Measurements from ENCODE around the gene SUFU.
"Not testable (repeated sequence)": the region's sequence is repeated elsewhere in the genome, so short reads cannot be mapped to it uniquely, and the experiment has no call there.

Gene SUFU

GRCh38 chr10:102503264-102504178, at the start of gene SUFU:
Gene SUFU (plus strand): TSS chr10:102503972. CDS start chr10:102504153, 181 bp downstream.
- DNase-seq (ENCODE audit: low spot score) = peak; percentile 98

DNA sequence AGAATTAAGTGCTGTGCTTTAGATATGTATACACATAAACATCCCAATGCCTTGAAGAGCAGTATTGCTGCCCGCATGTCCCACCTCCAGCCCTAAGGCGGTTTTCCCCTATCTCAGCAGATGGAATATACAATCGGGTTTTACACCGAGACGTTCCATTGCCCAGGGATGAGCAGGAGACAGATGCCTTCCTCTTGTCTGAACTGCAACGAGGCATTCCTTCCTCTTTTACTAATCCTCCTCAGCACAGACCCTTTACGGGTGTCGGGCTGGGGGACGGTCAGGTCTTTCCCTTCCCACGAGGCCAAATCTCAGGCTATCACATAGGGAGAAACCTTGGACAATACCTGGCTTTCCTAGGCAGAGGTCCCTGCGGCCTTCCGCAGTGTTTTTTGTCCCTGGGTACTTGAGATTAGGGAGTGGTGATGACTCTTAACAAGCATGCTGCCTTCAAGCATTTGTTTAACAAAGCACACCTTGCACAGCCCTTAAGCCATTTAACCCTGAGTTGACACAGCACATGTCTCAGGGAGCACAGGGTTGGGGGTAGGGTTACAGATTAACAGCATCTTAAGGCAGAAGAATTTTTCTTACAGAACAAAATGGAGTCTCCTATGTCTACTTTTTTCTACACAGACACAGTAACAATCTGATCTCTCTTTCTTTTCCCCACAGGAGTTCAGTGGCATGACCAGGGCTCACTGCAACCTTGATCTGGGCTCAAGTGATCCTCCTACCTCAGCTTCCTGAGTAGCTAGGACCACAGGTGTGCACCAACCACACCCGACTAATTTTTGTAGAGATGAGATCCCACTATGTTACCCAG, 48.9 kb upstream of the SUFU start:
- DNase-seq (ENCODE audit: low spot score) = not testable (repeated sequence)

DNA sequence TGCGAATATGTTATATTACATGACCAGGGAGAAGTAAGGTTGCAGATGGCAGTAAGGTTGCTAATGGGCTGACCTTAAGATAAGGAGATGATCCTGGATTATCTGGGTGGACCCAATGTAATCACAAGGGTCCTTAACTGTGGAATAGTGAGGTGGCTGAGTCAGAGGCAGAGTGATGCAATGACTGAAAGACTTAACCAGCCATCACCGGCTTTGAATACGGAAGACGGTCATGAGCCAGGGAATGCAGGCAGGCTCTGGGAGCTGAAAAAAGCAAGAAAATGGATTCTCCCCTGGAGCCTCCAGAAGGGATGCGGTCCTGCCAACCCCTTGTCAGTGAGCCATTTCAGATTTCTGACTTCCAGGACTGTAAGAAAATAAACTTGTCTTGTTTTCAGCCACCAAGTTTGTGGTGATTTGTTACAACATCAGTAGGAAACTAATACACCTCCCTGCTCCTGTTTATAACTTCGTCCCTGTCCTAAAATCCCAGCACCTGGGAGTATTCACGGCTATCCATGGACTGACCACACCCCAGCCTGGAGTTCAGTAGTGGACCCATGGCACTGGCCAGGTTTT, 47.8 kb upstream of the SUFU start:
- peak; percentile 70 for DNase-seq (ENCODE audit: low spot score)

DNA sequence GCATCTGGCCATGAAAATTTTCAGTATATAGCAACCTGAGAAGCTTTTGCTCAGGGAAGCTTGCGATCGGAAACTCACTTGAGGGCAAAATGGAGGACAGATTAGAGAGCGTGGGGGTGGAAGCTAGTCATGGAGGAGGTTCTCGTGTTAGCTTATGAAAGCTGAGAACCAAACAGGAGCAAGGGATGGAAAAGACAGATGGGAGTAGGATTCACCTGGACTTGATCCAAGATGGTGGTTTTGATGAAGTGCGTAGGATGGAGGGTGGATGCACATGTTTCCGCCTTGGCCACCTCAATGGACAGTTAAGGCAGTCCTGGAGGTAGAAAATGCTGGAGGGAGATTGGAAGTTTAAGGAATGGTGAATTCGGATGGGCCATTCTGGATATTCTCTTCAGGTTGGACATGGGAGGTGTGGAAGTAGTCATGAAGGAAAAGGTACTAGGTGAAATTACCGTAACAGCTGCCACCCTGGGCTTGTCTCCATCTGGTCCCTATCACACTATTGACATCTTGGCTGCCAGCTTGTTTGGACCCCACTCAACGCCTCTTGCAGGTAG, 46.1 kb upstream of the SUFU start:
- no peak for DNase-seq (ENCODE audit: low spot score)

DNA sequence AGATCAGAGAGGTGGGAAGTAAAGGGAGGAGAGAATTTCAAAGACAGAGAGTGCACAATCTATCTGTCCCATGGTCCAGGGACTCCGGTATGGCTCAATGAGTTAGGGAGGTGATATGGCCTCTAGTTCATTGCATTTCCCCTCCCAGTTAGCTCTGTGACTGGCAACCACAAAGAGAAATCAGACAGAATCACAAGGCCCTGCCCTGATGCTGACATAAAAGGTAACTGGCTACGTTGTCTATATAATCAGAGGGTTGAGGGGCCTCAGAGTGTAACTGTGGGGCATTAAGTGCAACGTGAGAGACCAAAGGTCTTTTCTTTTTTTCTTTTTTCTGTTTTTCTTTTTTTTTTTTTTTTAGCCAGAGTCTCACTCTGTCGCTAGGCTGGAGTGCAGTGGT, 45.1 kb upstream of the SUFU start:
- DNase-seq (ENCODE audit: low spot score) = no peak

DNA sequence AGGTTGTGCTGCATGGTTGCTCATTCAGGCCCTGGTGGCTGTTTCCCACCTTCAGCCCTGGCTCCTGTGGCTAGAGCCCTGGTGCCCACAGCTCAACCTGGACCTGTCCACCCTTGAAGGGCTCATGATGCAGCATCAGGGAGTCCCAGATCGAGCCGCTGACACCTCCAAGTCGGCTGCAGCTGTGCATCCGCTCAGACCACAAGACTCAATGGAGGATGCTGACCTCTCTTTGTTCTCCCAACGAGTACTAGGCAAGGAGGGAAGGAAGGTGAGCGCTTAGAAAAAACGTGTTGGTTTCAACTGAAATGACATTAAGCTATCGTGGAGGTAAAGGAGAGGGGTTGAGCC, 43.0 kb upstream of the SUFU start:
- no peak for DNase-seq (ENCODE audit: low spot score)

GRCh38 chr10:102461187-102462054, 42.4 kb upstream of the SUFU start:
- peak; percentile 84 for DNase-seq (ENCODE audit: low spot score)

- no peak for DNase-seq (ENCODE audit: low spot score)
These were observed 41.2 kb upstream of the SUFU start for GRCh38 chr10:102462512-102463054.

DNA sequence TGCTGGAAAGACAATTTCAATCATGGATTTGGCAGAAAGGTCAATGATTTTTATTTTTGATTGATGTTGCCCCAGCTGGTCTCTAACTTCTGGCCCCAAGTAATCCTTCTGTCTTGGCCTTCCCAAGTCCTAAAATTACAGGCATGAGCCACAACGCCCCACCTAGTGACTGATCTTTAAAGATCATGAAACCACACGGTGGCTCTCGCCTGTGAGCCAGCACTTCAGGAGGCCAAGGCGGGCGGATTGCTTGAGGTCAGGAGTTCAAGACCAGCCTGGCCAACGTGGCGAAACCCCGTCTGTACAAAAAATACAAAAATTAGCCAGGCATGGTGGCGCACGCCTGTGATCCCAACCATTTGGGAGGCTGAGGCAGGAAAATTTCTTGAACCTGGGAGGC, 39.8 kb upstream of the SUFU start:
- no peak for DNase-seq (ENCODE audit: low spot score)

GRCh38 chr10:102465466-102465865, 38.3 kb upstream of the SUFU start:
- no peak for DNase-seq (ENCODE audit: low spot score)

DNA sequence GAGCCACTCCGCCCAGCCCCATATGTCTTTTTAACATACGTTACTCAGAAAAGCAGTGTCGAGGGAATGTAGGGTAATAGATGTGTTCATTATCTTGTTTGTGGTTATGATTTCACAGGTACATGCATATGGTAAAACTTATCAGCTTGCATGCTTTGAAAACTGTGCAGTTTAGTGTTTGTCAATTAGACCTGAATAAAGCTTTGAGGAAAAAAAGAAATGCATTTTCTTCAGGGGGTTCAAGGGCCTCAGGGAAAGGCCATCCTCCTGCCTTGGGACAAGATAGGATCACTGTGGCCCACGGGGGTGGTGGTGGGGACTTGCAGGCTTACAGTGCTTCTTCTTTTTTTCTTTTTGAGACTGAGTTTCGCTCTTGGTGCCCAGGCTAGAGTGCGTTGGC, 36.5 kb upstream of the SUFU start:
- no peak for DNase-seq (ENCODE audit: low spot score)

DNA sequence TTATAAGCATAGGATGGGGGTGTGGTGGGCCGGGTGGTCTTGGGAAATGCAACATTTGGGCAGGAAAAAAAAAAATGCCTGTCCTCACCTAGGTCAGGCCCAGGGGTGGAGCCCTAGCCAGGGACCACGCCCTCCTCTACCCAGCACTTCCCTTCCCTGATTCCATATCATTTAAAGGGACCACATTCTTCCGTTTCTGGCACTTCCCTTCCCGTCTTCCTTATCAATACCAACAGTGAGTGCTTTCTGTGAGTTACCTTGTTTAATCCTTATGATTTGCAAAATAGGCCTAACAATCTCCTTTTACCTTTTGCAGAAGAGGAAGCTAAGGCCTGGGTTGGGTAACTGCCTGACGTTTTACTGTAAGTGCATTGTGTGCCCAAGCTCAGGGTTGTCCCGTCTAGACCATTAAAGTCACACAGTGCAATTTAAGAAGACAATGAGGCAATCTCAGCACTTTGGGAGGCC, 35.8 kb upstream of the SUFU start:
- DNase-seq (ENCODE audit: low spot score) = no peak

DNA sequence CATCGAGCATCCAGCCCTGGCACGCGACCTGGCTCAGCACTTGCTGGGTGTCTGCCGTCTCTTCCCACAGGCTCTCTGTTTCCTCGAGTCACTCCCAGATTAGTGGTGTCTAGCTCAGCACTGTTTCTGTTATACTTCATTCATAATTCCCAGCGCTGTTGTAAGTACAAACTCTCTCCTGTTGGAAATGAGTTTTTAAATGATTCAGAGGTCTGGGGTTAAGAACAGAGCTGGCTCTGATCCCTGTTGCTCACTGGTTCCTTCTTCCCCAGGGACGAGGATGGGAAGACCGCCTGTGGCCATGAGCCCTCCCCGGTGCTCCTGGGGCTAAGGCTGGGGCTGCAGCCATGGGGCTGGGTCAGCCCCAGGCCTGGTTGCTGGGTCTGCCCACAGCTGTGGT, 35.1 kb upstream of the SUFU start:
- no peak for DNase-seq (ENCODE audit: low spot score)

GRCh38 chr10:102470579-102471546, 32.9 kb upstream of the SUFU start:
- DNase-seq (ENCODE audit: low spot score) = no peak

GRCh38 chr10:102473445-102474331, 30.1 kb upstream of the SUFU start:
- no peak for DNase-seq (ENCODE audit: low spot score)

GRCh38 chr10:102475451-102476040, 28.2 kb upstream of the SUFU start:
- DNase-seq (ENCODE audit: low spot score) = no peak

- DNase-seq (ENCODE audit: low spot score) = no peak
These were observed 27.2 kb upstream of the SUFU start for GRCh38 chr10:102476466-102477141.

DNA sequence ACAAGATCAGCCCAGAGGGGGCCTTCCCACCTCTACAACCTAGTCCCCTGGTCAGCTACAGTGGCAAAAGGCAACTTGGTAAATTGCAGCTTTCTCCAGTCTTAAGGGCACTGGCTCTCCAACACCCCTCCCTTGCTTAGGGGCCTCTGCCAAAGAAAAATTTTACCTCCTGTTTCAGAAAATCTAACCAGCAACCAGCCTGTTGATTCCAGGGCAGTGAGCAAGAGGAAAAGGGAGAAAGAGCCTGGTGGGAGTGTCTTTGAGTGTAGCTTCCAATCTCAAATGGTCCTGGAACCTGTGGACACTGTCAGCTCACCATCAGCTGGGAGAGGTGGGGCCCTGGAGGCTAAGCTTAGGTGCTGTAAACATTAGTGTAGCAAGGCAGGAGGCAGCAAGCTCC, 24.1 kb upstream of the SUFU start:
- no peak for DNase-seq (ENCODE audit: low spot score)

Measured in RKO (cell line).